NOMO-1 treated with DMSO at 0.1 percent for 48 hours (cell line): ENCODE measurements around the gene C10orf105.

Experiments
- DNase-seq: peaks from one replicate; lab custom pipeline; 2025; ENCODE audit not compliant: unreplicated experiment; lab: John Stamatoyannopoulos, UW

C10orf105 gene

GRCh38 chr10:71701496-71702132, 18.0 kb downstream of the C10orf105 start:
- DNase-seq = peak; percentile 43

GRCh38 chr10:71700731-71701368, 18.7 kb downstream of the C10orf105 start:
- DNase-seq = no peak

- no peak for DNase-seq
Observed at GRCh38 chr10:71698737-71699136, 20.8 kb downstream of the C10orf105 start.

GRCh38 chr10:71697938-71698709, 21.5 kb downstream of the C10orf105 start:
- DNase-seq = no peak

- DNase-seq = peak; percentile 26
Observed at GRCh38 chr10:71696628-71697326, 22.8 kb downstream of the C10orf105 start.

GRCh38 chr10:71695502-71696476, 23.8 kb downstream of the C10orf105 start:
- no peak for DNase-seq

GRCh38 chr10:71694567-71694968, 25.0 kb downstream of the C10orf105 start:
- DNase-seq = peak; percentile 98

- DNase-seq = no peak
Observed at GRCh38 chr10:71694039-71694501, 25.5 kb downstream of the C10orf105 start.

GRCh38 chr10:71693377-71693776, 26.2 kb downstream of the C10orf105 start:
- no peak for DNase-seq

- no peak for DNase-seq
Observed at GRCh38 chr10:71692598-71693306, 26.8 kb downstream of the C10orf105 start.

GRCh38 chr10:71691405-71691804, 28.2 kb downstream of the C10orf105 start:
- no peak for DNase-seq

GRCh38 chr10:71690094-71690720, 29.4 kb downstream of the C10orf105 start:
- no peak for DNase-seq

- no peak for DNase-seq
Observed at GRCh38 chr10:71688256-71688655, 31.3 kb downstream of the C10orf105 start.

- no peak for DNase-seq
Observed at GRCh38 chr10:71687480-71687879, 32.1 kb downstream of the C10orf105 start.

GRCh38 chr10:71687077-71687476, 32.5 kb downstream of the C10orf105 start:
- DNase-seq = no peak

- no peak for DNase-seq
Observed at GRCh38 chr10:71685554-71686232, 33.9 kb downstream of the C10orf105 start.

- peak; percentile 22 for DNase-seq
Observed at GRCh38 chr10:71684356-71685173, 35.0 kb downstream of the C10orf105 start.

GRCh38 chr10:71683301-71683700, 36.3 kb downstream of the C10orf105 start:
- DNase-seq = no peak
